A673 (cell line): ENCODE results near the gene CYB5RL.

Source experiments
- CTCF ChIP-seq: fragments of 300-800, 200-600 bp; sonication (generic); conservative IDR thresholded peaks from 2 replicates; pipeline ENCODE4 v1.5.1; 2017; ENCODE audit warnings: low read depth, mild to moderate bottlenecking, antibody characterized with exemption, low read length, moderate library complexity, mixed read lengths
- EZH2 ChIP-seq: fragments of 200-600 bp; sonication (generic); IDR thresholded peaks from 2 replicates; pipeline ENCODE4 v1.6.1; 2017; ENCODE audit warnings: borderline replicate concordance, low read depth, mild to moderate bottlenecking, mixed read lengths, antibody characterized with exemption, low read length; ENCODE audit not compliant: poor library complexity, severe bottlenecking

DNA sequence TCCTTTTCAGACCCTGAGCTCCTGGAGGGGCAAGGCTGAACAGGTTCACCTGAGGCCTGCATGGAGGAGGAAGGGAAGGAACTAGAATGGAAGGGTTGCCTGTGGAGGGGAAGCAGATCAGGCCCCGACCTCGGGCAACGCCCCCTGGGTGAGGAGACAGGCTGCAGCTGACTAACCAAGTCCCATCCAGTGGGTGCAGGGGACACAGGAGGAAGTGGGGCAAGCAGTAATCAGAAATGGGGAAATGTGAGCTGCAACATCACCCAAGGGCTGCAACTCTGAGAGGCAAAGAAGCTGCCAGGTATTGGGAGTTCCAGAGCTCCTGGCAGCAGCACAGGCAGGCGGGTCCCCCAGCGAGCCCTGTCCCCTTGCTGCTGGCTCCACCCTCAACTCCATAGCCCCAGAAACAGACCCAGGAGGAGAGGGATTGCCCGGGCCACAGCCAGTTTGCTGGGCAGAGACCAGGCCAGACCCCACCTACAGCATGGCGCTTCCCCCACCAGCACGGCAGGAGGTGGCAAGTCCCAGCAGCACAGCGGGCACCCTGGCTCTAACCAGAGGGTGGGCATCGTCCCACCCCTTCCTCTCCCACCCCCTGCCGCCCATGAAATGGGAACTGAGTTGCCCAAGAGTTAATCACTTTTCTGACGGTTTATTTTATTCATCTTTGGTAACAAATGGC, 38.7 kb upstream of the CYB5RL start:
- TF ChIP-seq CTCF (no peak), EZH2 (no peak)
